ENCODE measurements around the gene RRM1. TPM values are rescaled to one million over a fixed set of nuclear protein-coding genes. Genes with fewer than 3 reads are reported as not detected.
"Not testable (repeated sequence)": the region's sequence is repeated elsewhere in the genome, so short reads cannot be mapped to it uniquely, and the experiment has no call there.

RRM1 gene
- 14.6 TPM for total RNA-seq

DNA sequence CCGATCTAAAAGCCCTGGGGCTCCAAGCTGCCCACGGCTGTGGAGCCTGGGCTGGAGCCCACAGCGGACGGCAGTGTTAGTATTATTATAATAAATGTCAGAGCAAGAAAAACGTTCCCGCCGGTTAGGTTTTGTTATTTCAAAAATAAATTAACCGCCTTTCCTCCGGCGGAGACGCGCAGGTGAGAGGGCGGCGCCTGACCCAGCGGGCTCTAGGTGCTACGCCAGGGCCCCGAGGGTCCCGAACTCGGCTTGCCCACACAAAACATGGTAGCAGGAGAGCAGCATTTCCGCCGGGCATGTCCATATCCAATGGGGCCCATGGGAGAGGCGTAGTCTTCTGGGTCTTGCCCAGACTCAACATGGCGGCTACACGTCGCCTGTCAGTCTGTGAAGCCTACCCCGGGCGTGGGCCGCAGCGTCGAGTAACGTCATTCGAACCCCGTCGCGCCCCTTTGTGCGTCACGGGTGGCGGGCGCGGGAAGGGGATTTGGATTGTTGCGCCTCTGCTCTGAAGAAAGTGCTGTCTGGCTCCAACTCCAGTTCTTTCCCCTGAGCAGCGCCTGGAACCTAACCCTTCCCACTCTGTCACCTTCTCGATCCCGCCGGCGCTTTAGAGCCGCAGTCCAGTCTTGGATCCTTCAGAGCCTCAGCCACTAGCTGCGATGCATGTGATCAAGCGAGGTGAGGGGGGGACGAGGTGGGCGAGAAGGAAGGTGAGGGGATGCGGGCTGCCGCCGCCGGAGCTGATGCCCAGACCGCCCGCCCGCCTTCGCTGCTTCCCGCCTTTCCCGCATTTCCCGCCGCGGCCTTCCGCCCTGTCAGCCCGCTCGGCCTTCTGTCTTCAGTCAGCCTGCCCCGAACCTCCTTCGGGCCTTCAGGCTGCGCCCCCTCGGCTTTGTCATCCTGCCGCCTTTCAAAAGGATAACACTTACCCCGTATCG, at the start of gene RRM1:
Gene RRM1 (plus strand): TSS at position 452 of the 944 bp plus-strand sequence. CDS start 214 bp downstream, at position 666.
- ATAC-seq (peak; percentile 96), DNase-seq (ENCODE audit: low spot score) (peak; percentile 93)

DNA sequence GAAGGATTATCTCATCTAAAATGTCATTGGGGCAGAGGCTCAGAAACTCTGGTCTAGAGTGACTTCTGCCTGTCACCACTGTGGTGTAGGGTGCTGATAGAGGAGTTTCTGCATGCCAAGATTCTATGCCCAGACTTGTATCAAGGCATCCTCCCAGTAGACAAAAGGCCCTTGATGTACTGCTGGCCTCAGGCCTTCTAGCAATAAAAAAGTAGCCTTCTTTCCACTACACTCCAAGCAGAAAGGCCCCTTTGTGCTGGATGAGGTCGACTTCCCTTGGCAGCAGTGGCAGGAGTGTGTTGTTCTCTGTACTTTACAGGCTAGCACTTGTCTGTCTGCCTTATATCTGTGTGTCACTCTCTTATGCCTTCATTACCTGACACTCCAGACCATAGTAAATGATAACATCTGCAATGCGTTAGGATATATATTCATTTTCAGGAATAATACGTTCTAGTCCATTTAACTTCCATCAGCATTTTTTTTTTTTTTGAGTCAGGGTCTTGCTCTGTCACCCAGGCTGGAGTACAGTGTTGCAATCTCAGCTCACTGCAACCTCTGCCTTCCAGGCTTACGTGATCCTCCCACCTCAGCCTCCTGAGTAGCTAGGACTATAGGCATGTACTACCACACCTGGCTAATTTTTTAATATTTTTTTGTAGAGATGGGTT, 49.5 kb upstream of the RRM1 start:
- no peak for DNase-seq (ENCODE audit: low spot score)
- no peak for ATAC-seq

DNA sequence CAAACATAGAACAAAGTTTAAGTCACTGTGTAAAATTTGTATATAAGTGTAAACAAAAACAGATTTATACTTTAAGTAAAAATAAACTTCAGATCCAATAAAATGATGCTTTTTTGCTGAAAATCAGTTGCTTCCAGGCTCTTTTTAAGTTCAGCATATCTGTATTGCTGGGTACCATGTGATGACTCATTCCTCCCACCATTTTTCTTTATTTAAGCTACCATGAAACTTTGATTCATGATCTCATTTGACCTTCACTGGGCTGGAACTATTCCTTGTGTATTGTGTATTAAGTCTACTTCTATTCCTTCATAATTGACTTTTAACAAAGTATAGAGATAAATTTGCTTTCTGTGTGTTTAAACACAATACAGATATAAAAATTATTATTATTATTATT, 46.3 kb upstream of the RRM1 start:
- no peak for ATAC-seq
- DNase-seq (ENCODE audit: low spot score), result no peak

DNA sequence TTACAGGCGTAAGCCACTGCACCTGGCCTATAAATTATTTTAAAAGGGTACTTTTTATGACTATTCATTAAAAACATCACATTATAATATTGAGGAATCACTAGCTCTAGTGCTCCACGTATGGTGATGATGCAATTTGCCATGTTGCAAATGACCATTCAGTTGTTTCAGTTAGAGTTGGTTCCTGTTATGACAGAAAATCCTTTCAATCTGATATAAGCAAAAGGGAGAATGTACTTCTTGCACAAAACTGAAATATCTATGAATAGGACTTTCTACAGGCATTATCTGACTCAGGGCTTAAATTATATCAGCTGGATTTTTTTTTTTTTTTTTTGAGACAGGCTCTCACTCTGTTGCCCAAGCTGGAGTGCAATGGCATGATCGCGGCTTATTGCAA, 45.6 kb upstream of the RRM1 start:
- DNase-seq (ENCODE audit: low spot score), result no peak
- no peak for ATAC-seq

DNA sequence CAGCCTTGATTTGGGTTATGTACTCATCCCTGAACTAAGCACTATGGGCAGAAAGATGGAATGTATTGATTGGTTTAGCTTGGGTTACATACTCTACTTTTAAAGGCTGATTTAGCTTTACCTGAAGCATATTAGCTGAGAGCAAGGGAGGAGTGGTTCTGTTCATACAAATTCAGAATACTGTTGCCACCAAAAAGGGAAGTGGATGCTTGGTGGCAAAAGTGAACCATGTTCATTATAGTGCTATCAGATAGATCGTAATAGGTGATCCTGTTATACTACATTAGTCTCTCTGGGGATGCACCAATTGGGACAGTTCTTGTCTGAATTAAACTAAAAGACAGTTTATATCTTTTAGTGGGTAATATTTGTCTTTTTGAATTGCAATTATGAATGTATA, 44.5 kb upstream of the RRM1 start:
- DNase-seq (ENCODE audit: low spot score) (no peak), ATAC-seq (no peak)

DNA sequence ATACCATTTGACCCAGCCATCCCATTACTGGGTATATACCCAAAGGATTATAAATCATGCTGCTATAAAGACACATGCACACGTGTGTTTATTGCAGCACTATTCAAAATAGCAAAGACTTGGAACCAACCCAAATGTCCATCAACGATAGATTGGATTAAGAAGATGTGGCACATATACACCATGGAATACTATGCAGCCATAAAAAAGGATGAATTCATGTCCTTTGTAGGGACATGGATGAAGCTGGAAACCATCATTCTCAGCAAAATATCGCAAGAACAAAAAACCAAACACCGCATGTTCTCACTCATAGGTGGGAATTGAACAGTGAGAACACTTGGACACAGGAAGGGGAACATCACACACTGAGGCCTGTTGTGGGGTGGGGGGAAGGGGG, 41.4 kb upstream of the RRM1 start:
- not testable (repeated sequence) for ATAC-seq; DNase-seq (ENCODE audit: low spot score)

DNA sequence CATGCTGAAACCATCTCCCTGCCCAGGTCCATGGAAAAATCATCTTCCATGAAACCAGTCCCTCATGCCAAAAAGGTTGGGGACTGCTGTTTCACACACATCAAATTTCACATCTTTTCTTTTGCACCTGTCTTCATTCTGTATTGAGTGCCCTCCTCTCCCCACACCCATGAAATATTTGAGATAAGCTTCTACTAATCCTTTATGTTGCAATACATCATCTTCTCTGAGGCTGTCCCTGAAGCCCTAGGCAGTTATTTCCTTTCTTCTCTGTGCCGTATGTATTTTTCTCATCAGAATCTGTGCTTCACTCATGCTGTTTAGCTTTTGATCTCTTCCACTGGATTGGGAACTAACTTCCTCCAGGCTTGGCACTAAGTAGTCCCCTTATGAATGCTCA, 40.0 kb upstream of the RRM1 start:
- ATAC-seq (no peak), DNase-seq (ENCODE audit: low spot score) (no peak)

DNA sequence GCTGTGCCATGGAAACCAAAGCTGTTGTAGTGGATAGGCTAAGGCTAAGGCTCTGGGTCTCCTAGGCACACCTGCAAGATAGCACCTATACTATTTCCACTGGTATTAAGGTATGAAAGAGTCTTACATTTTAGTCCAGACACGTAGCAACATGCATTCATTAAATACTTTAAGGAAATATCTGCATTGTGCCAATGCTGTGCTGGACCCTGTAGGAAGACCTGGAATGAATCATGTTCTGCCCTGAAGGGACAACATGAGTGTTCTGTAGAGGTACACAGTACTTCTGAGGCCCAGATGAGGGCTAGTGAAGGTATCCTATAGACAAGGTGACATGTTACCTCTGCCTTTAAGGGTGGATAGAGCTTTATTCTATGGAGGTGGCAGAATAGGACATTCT, 35.2 kb upstream of the RRM1 start:
- DNase-seq (ENCODE audit: low spot score) (no peak), ATAC-seq (no peak)

DNA sequence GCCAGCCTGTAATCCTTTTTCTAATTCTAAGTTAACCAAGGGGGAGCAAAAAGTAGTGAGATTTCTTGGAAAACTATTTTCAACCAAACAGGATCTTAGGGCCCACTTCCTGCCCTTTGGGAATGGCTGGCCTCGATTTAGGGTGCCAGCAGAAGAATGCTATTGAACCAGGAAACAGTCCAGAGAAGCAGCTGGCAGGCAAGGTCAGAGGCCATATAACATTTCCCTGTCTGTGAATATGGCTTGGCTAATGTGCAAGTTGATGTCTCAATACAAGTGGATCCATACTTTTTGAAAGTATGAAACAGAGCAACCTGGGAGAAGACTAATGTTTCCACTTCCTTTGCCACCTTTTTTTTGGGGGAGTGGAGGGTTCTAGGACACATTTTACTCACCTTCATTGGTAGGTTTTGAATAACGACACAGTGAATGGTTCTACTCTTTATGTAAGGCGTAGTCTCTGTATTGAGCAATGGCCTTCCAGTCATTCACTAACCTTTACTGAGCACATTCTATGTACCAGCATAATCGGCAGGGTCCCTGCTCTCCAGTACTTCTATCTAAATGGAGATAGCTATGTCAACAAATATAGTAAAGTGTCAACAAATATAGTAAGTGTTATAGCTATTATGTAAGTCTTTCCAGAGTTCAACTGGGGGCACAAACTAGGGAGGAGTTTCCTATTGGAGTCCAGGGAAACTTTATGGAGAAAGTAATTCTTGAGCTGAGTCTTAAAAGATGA, 34.2 kb upstream of the RRM1 start:
- ATAC-seq, result peak; percentile 30
- no peak for DNase-seq (ENCODE audit: low spot score)

DNA sequence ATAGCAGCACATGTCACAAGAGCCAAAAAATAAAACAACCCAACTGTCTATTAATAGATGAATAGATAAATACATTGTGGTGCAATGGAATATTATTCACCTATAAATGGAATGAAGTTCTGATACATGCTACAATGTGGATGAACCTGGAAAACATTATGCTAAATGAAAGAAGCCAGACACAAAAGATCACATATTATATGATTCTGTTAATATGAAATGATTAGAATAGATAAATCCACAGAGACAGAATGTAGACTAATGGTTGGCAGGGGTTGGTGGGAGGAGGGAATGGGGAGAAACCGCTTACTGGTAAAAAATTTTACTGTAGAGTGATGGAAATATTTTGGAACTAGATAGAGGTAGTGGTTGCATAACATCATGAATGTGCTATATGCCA, 32.9 kb upstream of the RRM1 start:
- DNase-seq (ENCODE audit: low spot score), result no peak
- no peak for ATAC-seq

DNA sequence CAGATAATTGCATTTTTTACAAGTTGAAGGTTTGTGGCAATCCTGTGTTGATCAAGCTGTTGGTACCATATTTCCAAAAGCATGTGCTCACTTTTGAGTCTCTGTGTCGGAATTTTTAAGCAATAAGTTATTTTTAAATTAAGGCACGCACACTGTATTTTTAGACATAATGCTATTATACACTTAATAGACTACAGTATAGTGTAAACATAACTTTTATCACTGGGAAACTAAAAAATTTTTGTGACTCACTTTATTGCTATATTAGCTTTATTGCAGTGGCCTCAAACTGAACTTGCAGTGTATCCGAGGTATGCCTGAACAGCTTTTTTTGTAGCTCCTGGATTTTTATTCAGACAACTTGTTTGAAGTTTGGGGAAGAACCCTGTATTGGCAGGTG, 31.3 kb upstream of the RRM1 start:
- ATAC-seq (no peak), DNase-seq (ENCODE audit: low spot score) (no peak)

DNA sequence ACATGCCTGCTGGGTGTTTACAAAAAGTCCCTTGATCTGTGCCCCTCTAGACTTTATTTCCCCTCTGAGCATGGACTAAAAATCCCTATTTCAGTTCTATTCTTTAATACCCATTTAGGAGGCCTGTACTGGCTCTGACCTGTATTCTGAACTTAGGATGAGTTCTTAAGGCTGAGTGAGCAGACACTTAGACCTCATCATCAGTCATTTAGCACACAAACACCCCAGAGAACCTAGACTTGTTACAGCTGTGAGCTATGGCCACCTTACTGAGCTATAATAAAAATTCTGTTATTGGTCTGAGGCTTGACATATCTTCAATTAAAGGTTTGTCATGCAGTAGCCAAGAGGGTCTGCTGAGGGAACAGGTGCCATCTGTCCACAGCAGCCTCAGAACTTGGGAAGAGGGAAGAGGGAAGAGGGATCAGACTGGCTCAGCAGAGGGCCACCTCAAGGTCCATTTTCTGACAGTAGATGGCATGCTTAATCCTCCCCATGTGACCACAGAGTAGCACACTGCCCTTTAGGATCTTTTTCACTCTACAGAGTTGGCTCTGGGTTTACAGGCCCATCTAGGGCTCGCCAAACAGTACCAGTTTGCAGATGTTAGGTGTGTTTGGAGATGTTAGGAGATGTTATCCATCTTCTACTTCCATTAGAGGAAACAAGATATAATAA, 30.2 kb upstream of the RRM1 start:
- peak; percentile 58 for ATAC-seq
- no peak for DNase-seq (ENCODE audit: low spot score)

DNA sequence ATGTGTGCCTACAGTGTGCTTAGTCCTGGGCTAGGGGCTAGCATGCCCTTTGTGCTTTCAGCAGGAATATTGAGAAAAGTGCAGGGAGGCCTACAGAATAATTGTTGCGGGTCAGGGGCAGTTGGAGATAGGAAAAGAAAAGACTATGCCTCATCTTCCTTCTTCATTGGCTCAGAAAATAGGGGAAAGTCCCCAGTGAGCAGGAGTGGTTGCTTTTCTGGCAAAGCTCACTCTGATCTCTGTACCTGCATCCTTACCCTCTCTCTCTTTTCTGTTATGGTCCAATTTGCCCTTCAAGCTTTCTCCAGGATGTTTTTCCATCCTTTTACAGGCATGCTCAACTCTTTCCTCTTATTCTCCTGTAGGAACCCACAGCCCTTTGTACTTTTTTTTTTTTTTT, 29.5 kb upstream of the RRM1 start:
- no peak for DNase-seq (ENCODE audit: low spot score)

DNA sequence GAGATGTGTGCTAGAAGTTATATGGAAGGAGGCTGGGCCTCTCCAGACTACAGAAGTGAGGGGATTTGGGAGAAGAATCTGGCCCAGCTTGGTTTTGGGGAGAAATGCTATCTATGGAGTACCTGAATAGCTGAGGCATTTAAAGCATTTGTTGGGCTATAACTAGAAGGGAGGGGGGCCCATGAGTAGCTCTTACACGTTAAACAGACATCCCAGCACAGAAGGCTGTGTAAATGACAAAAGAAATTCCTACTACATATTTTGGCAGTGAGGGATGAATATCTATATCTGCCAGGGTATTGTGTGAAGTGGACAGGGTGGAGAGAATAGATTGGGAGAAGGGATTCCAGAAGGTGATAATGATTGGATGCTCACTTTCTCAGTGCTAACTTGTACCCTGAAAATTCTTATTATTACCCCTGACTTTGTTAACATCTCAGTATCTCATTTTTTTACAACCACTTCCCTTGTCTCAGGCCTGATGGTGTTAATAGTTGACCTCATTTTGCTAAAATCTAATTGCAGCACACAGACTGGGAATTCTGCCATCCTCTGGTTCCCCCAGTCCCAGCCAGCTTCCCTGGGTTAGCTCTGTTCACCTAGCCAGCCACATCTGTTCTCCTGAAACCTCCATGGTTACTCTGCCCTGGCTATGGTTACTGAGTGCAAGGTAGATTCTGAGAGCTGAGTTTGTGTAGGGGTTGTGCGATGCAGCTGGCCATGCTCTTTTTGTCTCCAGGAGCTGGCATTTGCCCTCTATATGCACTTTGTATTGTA, 28.8 kb upstream of the RRM1 start:
- peak; percentile 30 for ATAC-seq
- no peak for DNase-seq (ENCODE audit: low spot score)

More for the DNA sequence above, 29.5 kb upstream of the RRM1 start:
- peak; percentile 63 for ATAC-seq

DNA sequence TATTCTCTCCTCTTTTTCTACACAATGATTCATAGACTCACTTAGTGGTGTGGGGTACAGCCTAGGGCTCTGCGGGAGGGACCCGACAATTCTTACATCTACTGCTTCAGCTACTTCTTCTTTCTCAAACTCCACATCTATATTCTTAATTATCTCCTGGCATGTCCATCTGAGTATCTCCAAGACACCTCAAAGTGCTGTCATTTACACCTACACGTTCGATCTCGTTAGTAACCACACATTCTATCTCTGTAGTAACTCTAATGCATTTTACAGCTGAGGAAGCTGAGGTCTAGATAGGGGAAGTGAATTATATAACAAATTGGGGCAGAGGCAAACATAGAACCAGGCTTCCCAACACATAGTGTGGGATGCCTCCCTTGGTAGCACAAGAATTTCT, 27.7 kb upstream of the RRM1 start:
- DNase-seq (ENCODE audit: low spot score), result no peak

DNA sequence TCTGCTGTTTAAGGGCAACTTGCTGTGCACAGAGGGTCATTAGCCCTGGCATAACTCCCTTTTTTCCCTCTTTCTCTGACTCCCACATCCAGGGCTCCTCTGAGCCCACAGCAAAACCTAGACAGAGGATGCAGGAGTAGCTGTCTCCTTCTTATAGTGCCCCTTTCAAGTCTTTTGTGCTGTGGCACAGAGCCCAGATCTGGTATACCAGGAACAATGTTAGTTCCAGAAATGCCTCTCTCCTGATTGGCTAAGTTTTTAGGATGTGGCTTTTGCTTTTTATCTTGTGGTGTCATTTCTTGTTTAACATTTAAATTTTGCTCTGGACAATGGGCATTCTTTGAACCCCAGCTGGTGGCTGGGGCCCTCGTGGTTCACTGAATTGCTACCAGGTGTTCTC, 25.6 kb upstream of the RRM1 start:
- DNase-seq (ENCODE audit: low spot score), result no peak
- ATAC-seq, result no peak

More for the DNA sequence above, 27.7 kb upstream of the RRM1 start:
- no peak for ATAC-seq

DNA sequence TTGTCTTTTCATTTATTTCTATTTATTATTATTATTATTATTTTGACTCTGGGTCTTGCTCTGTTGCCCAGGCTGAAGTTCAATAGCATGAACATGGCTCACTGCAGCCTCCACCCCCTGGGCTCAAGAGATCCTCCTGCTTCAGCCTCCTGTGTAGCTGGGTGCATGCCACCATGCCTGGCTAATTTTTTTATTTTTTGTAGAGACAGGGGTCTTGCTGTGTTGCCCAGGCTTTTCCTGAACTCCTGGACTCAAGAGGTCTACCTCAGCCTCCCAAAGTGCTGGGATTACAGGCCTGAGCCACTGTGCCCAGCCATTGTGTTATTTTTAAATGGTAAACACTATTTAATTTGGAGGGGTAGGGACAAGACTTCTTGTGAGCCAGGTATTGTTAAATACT, 23.3 kb upstream of the RRM1 start:
- ATAC-seq (no peak), DNase-seq (ENCODE audit: low spot score) (no peak)

DNA sequence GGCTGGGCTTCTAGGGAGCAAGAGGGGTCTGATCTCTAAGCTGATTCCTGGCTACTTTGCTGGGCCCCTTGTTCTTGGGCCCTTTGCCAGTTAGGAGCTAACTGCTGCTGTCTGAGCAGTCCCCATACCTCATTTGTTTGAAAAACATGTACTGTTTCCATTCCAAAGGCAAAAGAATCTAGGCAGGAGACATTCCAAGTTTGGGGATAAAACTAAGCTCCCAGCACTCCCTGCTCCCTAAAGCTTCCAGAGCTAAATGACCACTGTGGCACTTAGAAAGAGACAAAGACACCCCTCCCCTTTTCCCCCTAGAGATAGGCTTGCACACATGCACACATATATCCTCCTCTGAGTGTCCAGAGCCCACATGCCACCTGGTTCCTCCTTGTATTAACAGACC, 22.7 kb upstream of the RRM1 start:
- ATAC-seq, result no peak
- DNase-seq (ENCODE audit: low spot score), result no peak

DNA sequence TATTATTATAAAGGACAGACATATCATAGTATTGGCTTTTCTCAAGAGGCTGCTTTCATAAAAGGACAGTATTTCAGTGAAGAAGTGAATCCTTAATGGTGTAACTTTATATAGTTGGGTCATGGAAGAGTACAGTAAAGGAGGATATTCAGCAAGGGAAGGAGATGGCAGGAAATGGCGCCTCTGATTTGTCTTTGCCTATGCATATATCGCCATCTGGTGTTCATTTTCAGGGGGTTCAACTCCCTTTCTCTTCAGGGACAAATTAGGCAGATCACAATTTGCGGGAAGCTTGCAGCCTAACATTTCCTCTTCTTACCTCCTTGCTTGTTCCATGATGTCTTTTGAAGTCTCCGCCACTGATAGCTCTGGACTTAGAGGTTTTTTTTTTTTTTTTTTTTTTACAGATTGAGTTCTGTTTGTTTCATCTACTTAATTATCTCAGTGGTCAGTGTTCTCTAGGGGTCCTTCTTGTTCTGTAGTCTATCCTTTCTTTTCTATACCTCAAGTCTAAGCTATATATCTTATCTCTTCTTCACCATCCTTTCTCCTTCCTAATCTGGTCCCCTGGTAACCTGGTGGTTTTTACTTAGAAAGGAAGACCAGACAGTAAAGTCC, 21.8 kb upstream of the RRM1 start:
- DNase-seq (ENCODE audit: low spot score) (no peak), ATAC-seq (peak; percentile 97)

DNA sequence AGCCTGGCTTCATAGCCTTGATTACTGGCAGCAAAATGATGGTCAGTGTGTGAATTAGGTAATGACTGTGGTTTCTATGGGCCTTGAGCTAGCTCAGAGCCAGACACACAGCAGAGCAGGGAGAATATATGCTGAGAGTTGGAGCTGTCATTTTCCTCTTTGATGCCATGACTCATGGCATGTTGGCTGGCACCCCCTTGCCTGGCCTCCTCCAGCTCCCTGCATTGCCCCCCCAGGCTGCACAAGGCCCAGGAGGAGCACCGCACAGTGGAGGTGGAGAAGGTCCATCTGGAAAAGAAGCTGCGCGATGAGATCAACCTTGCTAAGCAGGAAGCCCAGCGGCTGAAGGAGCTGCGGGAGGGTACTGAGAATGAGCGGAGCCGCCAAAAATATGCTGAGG, 20.3 kb upstream of the RRM1 start:
- ATAC-seq, result no peak
- DNase-seq (ENCODE audit: low spot score), result no peak

Data from left lobe of liver (tissue), 2 donors.